Thyroid gland (tissue), 4 donors: ENCODE measurements around the gene EFNB2. TPM values are rescaled to one million over a fixed set of nuclear protein-coding genes. Genes with fewer than 3 reads are reported as not detected.

Experiments
- DNase-seq, 2 donors: peaks; one replicate each; pipeline ENCODE4 v3.0.0-alpha.2; 2019
- H3K27ac ChIP-seq, 3 donors: fragments of 200-600 bp; sonication (generic); 1 replicate in 2 of 3; 2 replicates in 1 of 3; pipeline ENCODE4 v1.5.1; 2016 to 2019; ENCODE audit warnings: mild to moderate bottlenecking in 1 of 3, moderate library complexity in 1 of 3
- H3K27me3 ChIP-seq: fragments of 200-600 bp; sonication (generic); one replicate; pipeline ENCODE4 v1.5.1; 2019
- H3K36me3 ChIP-seq, 2 donors: fragments of 200-600 bp; sonication (generic); one replicate each; pipeline ENCODE4 v1.5.1; 2016 to 2019
- H3K4me1 ChIP-seq, 2 donors: fragments of 200-600 bp; sonication (generic); one replicate each; pipeline ENCODE4 v1.5.1; 2017 to 2019
- H3K4me3 ChIP-seq, 3 donors: fragments of 200-600 bp; sonication (generic); replicated peaks in 1 of 3; 1 replicate in 2 of 3; 2 replicates in 1 of 3; pipeline ENCODE4 v1.5.1; 2016; ENCODE audit warnings: mild to moderate bottlenecking in 1 of 3
- H3K9me3 ChIP-seq: fragments of 200-600 bp; sonication (generic); one replicate; pipeline ENCODE4 v1.5.1; 2017
- CTCF ChIP-seq, 6 experiments: fragments of 200-600 bp in 3 of 6; fragments of 450-650 bp in 3 of 6; sonication (generic) in 3 of 6; IDR thresholded peaks; one replicate each; pipeline ENCODE4 v1.5.1; 2016 to 2019; ENCODE audit warnings: antibody characterized with exemption in 6 of 6, mild to moderate bottlenecking in 2 of 6, inconsistent platforms in 1 of 6, moderate library complexity in 1 of 6
- POLR2A ChIP-seq, 2 donors: fragments of 450-650 bp; IDR thresholded peaks; one replicate each; pipeline ENCODE4 v1.6.1; 2017; ENCODE audit warnings: antibody characterized with exemption in 2 of 2, mild to moderate bottlenecking in 2 of 2, moderate library complexity in 1 of 2
- WGBS, 2 donors: methylation state at CpG; one replicate each; pipeline ENCODE4 v1.1.5; 2017; 5-methylcytosine and 5-hydroxymethylcytosine counted together
- intact Hi-C: fragments of 100-400 bp; cut with DNase I; formaldehyde crosslinking; loops from one replicate; pipeline ENCODE4 v1.15.1; 2023
- total RNA-seq, 4 donors: library from RNA; depleted of rRNA; stranded (reverse); fragments of >200 nt; gene quantifications; one replicate each; pipeline ENCODE4 v1.2.3, GENCODE V29; 2016

Gene EFNB2
- total RNA-seq, 4 donors from 2014 or later, result 10.8 to 22.5 (median 17.0) TPM

GRCh38 chr13:106528718-106529414 lies 6.6 kb downstream of the EFNB2 start:
- no peak for DNase-seq
- Histone ChIP-seq H3K4me1 (peaks cover 0 to 11% of the 10 kb centered on the region in 2 donors), H3K27me3 (no peaks in the 10 kb centered on the region), H3K36me3 (no peaks in the 10 kb centered on the region), H3K27ac (no peak overlapping the region), H3K4me3 (no peak overlapping the region), H3K9me3 (no peaks in the 10 kb centered on the region)
- intact Hi-C loops, result no loop called here
- TF ChIP-seq POLR2A (IDR thresholded peaks at IDR 0.05) (no peak), CTCF (IDR thresholded peaks at IDR 0.05) (no peak)
- WGBS, 2 donors, result 90 to 91% methylated on average over 7 of the region's 7 CpGs

- H3K4me3 ChIP-seq, result no peak overlapping the region
- no peaks in the 10 kb centered on the region for H3K36me3 ChIP-seq
- WGBS, 2 donors, result 75 to 81% methylated on average over 2 of the region's 2 CpGs
- no peaks in the 10 kb centered on the region for H3K9me3 ChIP-seq
- DNase-seq, result no peak
- H3K27ac ChIP-seq, result no peak overlapping the region
- no peak for TF ChIP-seq POLR2A (IDR thresholded peaks at IDR 0.05)
- no peak for TF ChIP-seq CTCF (IDR thresholded peaks at IDR 0.05)
- peaks cover 0 to 11% of the 10 kb centered on the region in 2 donors for H3K4me1 ChIP-seq
- intact Hi-C loops, result no loop called here
- H3K27me3 ChIP-seq, result no peaks in the 10 kb centered on the region
Observed at GRCh38 chr13:106527826-106528225, 7.6 kb downstream of the EFNB2 start.

- H3K9me3 ChIP-seq, result no peaks in the 10 kb centered on the region
- TF ChIP-seq POLR2A (IDR thresholded peaks at IDR 0.05), result no peak
- TF ChIP-seq CTCF (IDR thresholded peaks at IDR 0.05), result no peak
- DNase-seq, result no peak
- WGBS, 2 donors, result 82 to 91% methylated on average over 1 of the region's 1 CpG
- H3K4me1 ChIP-seq, result peaks cover 0 to 9% of the 10 kb centered on the region in 2 donors
- no peaks in the 10 kb centered on the region for H3K36me3 ChIP-seq
- intact Hi-C loops, result no loop called here
- H3K27me3 ChIP-seq, result no peaks in the 10 kb centered on the region
- no peak overlapping the region for H3K27ac ChIP-seq
- H3K4me3 ChIP-seq, result no peak overlapping the region
Observed at GRCh38 chr13:106527445-106527801, 8.0 kb downstream of the EFNB2 start.

- intact Hi-C loops, result no loop called here
- no peak for TF ChIP-seq POLR2A (IDR thresholded peaks at IDR 0.05)
- TF ChIP-seq CTCF (IDR thresholded peaks at IDR 0.05), result no peak
- H3K4me3 ChIP-seq, result no peak overlapping the region
Observed at GRCh38 chr13:106526738-106527444, 8.6 kb downstream of the EFNB2 start.

GRCh38 chr13:106525865-106526264 lies 9.6 kb downstream of the EFNB2 start:
- intact Hi-C loops, result no loop called here
- no peak overlapping the region for H3K27ac ChIP-seq
- TF ChIP-seq POLR2A (IDR thresholded peaks at IDR 0.05) (no peak), CTCF (IDR thresholded peaks at IDR 0.05) (no peak)
- peaks cover 9 to 12% of the 10 kb centered on the region in 2 donors for H3K4me1 ChIP-seq
- no peaks in the 10 kb centered on the region for H3K36me3 ChIP-seq
- DNase-seq, result no peak
- 91 to 96% methylated on average over 2 to 3 of the region's 3 CpGs for WGBS, 2 donors
- no peak overlapping the region for H3K4me3 ChIP-seq
- H3K9me3 ChIP-seq, result no peaks in the 10 kb centered on the region
- H3K27me3 ChIP-seq, result no peaks in the 10 kb centered on the region

More at GRCh38 chr13:106526738-106527444, 8.6 kb downstream of the EFNB2 start:
- H3K9me3 ChIP-seq, result no peaks in the 10 kb centered on the region
- H3K27me3 ChIP-seq, result no peaks in the 10 kb centered on the region
- no peaks in the 10 kb centered on the region for H3K36me3 ChIP-seq
- WGBS, 2 donors, result 70 to 89% methylated on average over 8 of the region's 8 CpGs
- DNase-seq, result no peak
- no peak overlapping the region for H3K27ac ChIP-seq
- H3K4me1 ChIP-seq, result peaks cover 3 to 5% of the 10 kb centered on the region in 2 donors
